Activated CD8-positive, alpha-beta T cell treated with anti-CD3 and anti-CD28 coated beads for 36 hours (primary cell): Measurements from ENCODE around the gene SYNDIG1. TPM values are rescaled to one million over a fixed set of nuclear protein-coding genes. Genes with fewer than 3 reads are reported as not detected.

Experiments used
- ATAC-seq: fragments of 200-7000 bp; cut with Tn5 transposase; one replicate; pipeline ENCODE4 v1.10.0; 2021; ENCODE audit warnings: mild to moderate bottlenecking, moderate library complexity
- CTCF ChIA-PET: fragments of 350-600 bp; sonication (Branson Sonifier 250); formaldehyde crosslinking; loops from one replicate; lab custom pipeline; 2021; ENCODE audit warnings: antibody characterized with exemption; lab: Charles Lee
- POLR2A ChIA-PET: fragments of 350-600 bp; sonication (Branson Sonifier 250); formaldehyde crosslinking; loops from one replicate; lab custom pipeline; 2021; ENCODE audit warnings: antibody characterized with exemption; lab: Charles Lee
- DNase-seq: peaks from one replicate; pipeline ENCODE4 v3.0.0-alpha.2; 2020
- H3K27ac Mint-ChIP-seq: one replicate; pipeline ENCODE4 v1.8.0; 2021; ENCODE audit warnings: mild to moderate bottlenecking, mixed read lengths
- H3K27me3 Mint-ChIP-seq: one replicate; pipeline ENCODE4 v1.8.0; 2021; ENCODE audit warnings: mixed read lengths
- H3K36me3 Mint-ChIP-seq: one replicate; pipeline ENCODE4 v1.8.0; 2021; ENCODE audit warnings: low read depth, mixed read lengths
- H3K4me1 Mint-ChIP-seq: one replicate; pipeline ENCODE4 v1.8.0; 2021; ENCODE audit warnings: low read depth, mixed read lengths
- H3K4me3 Mint-ChIP-seq: one replicate; pipeline ENCODE4 v1.8.0; 2021; ENCODE audit warnings: mild to moderate bottlenecking, moderate library complexity, mixed read lengths
- H3K9me3 Mint-ChIP-seq: one replicate; pipeline ENCODE4 v1.8.0; 2021; ENCODE audit warnings: mixed read lengths
- CTCF ChIP-seq: fragments of 200-600 bp; IDR thresholded peaks from one replicate; pipeline ENCODE4 v1.8.0; 2022; ENCODE audit warnings: antibody characterized with exemption, mild to moderate bottlenecking
- intact Hi-C: fragments of 100-400 bp; cut with micrococcal nuclease; formaldehyde crosslinking; loops from one replicate; pipeline ENCODE4 v1.10.0; 2022
- total RNA-seq, 2 experiments: library from RNA; stranded (reverse); gene quantifications; one replicate each; pipeline ENCODE4 v1.2.3, GENCODE V29; 2021

SYNDIG1 gene
- total RNA-seq, 2 experiments from 2014 or later: not detected

- intact Hi-C loops: no loop called here
- no peaks in the 10 kb centered on the region for H3K36me3 Mint-ChIP-seq
- TF ChIP-seq CTCF: no peak
- H3K9me3 Mint-ChIP-seq: no peaks in the 10 kb centered on the region
- no peak for ATAC-seq
- DNase-seq: no peak
- H3K4me3 Mint-ChIP-seq: no peak overlapping the region
- ChIA-PET CTCF (interaction anchor here (0.8 kb wide), 1 partner anchor 238 kb away, joined by 3 read pairs; no protein-coding TSS in a partner anchor), POLR2A (interaction anchor here (0.6 kb wide), 2 partner anchors 600 to 1055 kb away, joined by 3 read pairs; no protein-coding TSS in a partner anchor)
- no peak overlapping the region for H3K27ac Mint-ChIP-seq
- H3K27me3 Mint-ChIP-seq: no peaks in the 10 kb centered on the region
- H3K4me1 Mint-ChIP-seq: no peaks in the 10 kb centered on the region
Observed at GRCh38 chr20:24679448-24680047, 210.1 kb downstream of the SYNDIG1 start.

DNA sequence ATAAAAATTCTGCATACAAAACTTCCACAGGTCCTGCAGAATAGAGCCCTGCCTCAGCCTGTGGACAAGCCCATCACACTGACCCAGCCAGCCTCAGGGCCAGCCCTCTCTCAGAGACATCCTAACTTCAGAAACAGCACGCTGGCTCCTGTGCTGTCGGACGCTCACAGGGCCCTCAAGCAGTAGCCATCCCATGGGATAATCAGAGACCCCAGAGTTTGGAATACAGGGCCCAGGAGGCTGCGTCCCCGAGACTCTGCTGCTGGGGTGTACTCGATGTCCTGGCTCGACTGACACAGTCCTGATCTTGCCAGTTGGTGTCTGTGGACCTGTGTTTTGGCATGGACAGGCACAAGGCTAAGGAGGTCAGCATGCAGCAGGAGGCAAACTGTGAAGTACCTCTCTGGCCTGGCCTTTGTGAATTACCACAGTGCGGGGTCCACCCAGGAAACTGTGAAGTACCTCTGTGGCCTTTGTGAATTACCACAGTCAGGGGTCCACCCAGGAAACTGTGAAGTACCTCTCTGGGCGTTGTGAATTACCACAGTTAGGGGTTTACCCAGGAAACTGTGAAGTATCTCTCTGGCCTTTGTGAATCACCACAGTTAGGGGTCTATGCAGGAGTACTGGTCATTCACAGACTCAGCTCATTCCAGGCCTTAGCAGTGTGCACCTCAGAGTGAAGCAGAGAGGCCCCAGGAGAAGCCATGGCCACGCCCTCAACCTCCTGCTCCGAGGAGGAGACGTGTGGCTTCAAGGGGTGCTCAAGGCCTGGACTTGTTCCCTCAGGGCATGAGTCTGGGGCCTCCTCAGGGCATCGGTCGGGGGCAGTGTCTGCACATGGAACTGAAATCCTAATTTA, 212.4 kb downstream of the SYNDIG1 start:
- no peak for TF ChIP-seq CTCF
- Mint-ChIP-seq H3K36me3 (no peaks in the 10 kb centered on the region), H3K27ac (no peak overlapping the region), H3K4me1 (no peaks in the 10 kb centered on the region), H3K27me3 (no peaks in the 10 kb centered on the region), H3K9me3 (no peaks in the 10 kb centered on the region), H3K4me3 (no peak overlapping the region)
- intact Hi-C loops: no loop called here
- DNase-seq (no peak), ATAC-seq (no peak)
- ChIA-PET POLR2A (interaction anchor here (0.6 kb wide), 1 partner anchor 1649 kb away, joined by 3 read pairs; no protein-coding TSS in a partner anchor), CTCF (no interaction called here)

GRCh38 chr20:24682496-24682985, 213.1 kb downstream of the SYNDIG1 start:
- DNase-seq (no peak), ATAC-seq (no peak)
- Mint-ChIP-seq H3K27ac (no peak overlapping the region), H3K4me3 (no peak overlapping the region), H3K4me1 (no peaks in the 10 kb centered on the region), H3K27me3 (no peaks in the 10 kb centered on the region), H3K9me3 (no peaks in the 10 kb centered on the region), H3K36me3 (no peaks in the 10 kb centered on the region)
- CTCF ChIA-PET: no interaction called here
- TF ChIP-seq CTCF: no peak
- intact Hi-C loops: no loop called here
- POLR2A ChIA-PET: interaction anchor here (0.6 kb wide), 1 partner anchor 1649 kb away, joined by 3 read pairs; no protein-coding TSS in a partner anchor

- ATAC-seq (no peak), DNase-seq (no peak)
- ChIA-PET CTCF (no interaction called here), POLR2A (no interaction called here)
- H3K9me3 Mint-ChIP-seq: peaks cover 1% of the 10 kb centered on the region
- no peaks in the 10 kb centered on the region for H3K4me1 Mint-ChIP-seq
- intact Hi-C loops: no loop called here
- no peaks in the 10 kb centered on the region for H3K36me3 Mint-ChIP-seq
- no peak overlapping the region for H3K4me3 Mint-ChIP-seq
- H3K27ac Mint-ChIP-seq: no peak overlapping the region
- H3K27me3 Mint-ChIP-seq: no peaks in the 10 kb centered on the region
- TF ChIP-seq CTCF: no peak
Observed at GRCh38 chr20:24683676-24684075, 214.2 kb downstream of the SYNDIG1 start.
